H4 (cell line): Measurements from ENCODE around the gene SMARCD1. TPM values are rescaled to one million over a fixed set of nuclear protein-coding genes. Genes with fewer than 3 reads are reported as not detected.

Source experiments
- DNase-seq: peaks from one replicate; pipeline ENCODE4 v3.0.0-alpha.2; 2015; ENCODE audit warnings: low spot score
- total RNA-seq: library from RNA; depleted of rRNA; stranded (reverse); fragments of >200 nt; shearing (Covaris generic); gene quantifications from 2 replicates; pipeline ENCODE4 v1.2.3, GENCODE V29; 2014

The SMARCD1 gene
- total RNA-seq, 1 experiment from 2014 or later = 64.3 TPM

- no peak for DNase-seq
These were observed 19.6 kb downstream of the SMARCD1 start for GRCh38 chr12:50104417-50105366.

- DNase-seq = no peak
These were observed 20.8 kb downstream of the SMARCD1 start for GRCh38 chr12:50105913-50106450.

- DNase-seq = no peak
These were observed 21.8 kb downstream of the SMARCD1 start for GRCh38 chr12:50106907-50107306.

DNA sequence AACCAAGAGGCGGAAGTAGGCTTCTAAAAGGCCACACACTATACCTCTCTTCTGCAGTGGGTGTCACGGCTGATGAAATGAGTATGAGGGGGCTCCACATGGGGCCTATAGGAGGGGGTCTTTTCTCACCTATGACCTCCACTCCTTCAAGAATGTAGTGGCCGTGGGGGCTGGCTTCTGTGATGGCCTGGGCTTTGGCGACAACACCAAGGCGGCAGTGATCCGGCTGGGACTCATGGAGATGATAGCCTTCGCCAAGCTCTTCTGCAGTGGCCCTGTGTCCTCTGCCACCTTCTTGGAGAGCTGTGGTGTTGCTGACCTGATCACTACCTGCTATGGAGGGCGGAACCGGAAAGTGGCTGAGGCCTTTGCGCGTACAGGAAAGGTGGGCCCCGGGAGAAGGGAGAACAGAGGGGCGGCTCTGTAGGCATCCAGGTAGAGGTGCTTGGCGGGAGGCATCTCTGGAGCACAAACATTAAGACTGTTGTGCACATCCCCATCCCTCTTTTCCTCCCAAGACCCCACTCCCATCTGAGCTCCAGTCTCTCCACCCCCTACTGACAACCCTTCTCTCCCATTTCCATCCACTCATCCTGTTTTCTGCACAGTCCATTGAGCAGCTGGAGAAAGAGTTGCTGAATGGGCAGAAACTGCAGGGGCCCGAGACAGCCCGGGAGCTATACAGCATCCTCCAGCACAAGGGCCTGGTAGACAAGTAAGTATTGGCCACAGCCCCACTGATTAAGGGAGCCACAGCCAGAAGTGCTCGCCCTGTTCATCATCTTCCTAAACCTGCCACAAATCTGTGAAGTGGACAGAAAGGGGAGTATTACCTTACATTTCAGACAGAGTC, 22.5 kb downstream of the SMARCD1 start:
- DNase-seq = no peak

DNA sequence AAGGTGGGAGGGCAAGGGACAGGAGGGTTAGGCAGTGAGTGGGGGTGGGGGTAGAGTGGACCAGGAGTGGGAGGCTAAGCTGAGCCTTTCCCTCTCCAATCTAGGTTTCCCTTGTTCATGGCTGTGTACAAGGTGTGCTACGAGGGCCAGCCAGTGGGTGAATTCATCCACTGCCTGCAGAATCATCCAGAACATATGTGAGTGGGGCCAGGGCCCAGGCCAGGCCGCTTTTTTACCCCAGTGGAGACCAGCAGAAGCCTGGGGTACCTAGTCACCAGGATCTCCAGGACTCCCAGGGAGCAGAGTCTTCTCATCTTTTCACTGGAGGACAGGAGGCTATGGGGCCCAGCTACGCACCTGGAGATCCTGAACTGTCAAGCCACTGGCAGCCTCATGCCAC, 24.2 kb downstream of the SMARCD1 start:
- DNase-seq = no peak

GRCh38 chr12:50110127-50110761, 25.1 kb downstream of the SMARCD1 start:
- no peak for DNase-seq

DNA sequence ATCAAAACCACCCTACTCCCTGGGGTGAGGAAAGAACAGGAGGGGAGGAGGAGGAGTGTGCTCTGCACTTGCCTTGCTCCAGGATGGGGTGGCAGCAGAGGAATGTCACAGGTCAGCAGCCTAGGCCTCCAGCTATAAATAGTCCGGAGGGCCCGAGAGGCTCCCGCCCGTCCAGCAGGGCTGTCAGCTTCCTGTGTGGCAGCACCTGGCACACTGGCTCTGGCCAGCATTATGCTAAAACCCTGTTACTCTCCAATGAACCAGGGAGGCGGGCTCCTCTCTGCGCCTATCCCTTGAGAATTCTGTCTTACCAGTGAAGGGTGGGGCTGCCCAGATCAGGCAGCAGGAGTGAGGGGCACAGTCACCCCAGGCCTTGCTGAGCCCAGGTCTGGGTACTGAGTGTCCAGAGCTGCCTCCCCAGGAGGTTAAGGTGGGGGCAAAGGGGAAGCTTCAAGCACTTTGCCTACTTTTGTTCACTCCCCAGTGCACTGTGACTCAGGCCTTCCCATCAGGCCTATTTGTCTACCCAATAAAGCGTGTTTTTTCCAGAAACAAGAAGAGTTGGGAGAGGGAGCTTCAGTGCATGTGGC, 25.7 kb downstream of the SMARCD1 start:
- DNase-seq = no peak

- DNase-seq = no peak
These were observed 26.2 kb downstream of the SMARCD1 start for GRCh38 chr12:50111395-50111692.

GRCh38 chr12:50111693-50112455, 26.7 kb downstream of the SMARCD1 start, which contains the start of gene COX14:
TSS of gene COX14 (plus strand) at chr12:50112236. CDS start at chr12:50120044, 7,808 bp downstream.
- peak; percentile 98 for DNase-seq

GRCh38 chr12:50112456-50113218, 27.5 kb downstream of the SMARCD1 start:
- DNase-seq = no peak

GRCh38 chr12:50117057-50117622, 32.0 kb downstream of the SMARCD1 start:
- no peak for DNase-seq

- DNase-seq = no peak
These were observed 34.2 kb downstream of the SMARCD1 start for GRCh38 chr12:50119387-50119786.

DNA sequence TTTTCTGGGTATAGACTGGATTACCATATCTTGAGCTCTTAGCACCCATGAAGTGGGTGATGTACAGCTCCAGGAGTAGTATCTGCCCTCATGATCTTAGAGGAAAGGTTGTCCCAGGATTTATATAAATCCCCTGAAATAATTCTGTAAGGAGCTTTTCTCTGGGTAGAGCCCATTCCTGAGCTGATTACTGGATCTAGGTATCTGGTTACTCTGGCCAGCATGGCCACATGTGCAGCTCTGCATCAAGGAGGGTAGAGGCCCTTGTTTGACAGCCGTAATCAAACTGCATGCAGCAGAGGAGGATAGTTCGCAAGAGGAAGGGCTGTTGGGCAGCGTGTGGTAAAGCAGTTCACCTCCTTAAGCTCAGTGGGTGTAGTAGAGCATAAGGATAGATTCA, 35.4 kb downstream of the SMARCD1 start:
- DNase-seq = no peak

- no peak for DNase-seq
These were observed 35.8 kb downstream of the SMARCD1 start for GRCh38 chr12:50120953-50121352.

DNA sequence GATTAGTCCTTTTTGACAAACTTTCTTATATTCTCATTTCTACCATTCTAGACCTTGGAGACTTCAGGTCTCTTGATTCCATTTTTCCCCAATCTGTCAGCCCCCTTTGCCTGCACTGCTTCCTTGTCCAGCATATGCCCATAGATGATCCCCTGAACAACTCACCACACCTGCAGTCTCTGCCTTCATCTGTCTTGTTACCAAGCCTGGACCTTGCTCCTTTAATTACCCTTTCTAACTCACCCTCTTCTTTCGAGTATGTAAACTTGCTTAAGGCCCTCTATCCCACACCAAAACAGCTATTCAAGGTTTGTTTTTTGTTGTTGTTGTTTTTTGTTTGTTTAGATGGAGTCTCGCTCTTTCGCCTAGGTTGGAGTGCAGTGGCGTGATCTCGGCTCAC, 36.5 kb downstream of the SMARCD1 start:
- no peak for DNase-seq

DNA sequence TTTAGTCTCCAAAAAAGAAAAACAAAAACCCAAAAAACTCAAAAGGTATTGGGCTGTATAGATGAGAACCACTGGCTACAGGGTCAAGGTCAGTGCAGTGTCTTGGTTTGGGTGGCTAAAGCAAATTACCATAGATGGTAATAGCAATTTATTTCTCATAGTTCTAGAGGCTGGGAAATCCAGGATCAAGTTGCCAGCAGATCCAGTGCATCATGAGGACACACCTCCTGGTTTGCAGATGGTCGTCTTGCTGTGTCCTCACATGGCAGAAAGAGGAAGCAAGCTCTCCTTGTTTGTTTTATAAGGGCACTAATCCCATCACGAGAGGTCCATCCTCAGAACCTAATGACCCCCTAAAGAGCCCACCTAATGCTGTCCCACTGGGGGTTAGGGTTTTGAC, 38.1 kb downstream of the SMARCD1 start:
- no peak for DNase-seq

DNA sequence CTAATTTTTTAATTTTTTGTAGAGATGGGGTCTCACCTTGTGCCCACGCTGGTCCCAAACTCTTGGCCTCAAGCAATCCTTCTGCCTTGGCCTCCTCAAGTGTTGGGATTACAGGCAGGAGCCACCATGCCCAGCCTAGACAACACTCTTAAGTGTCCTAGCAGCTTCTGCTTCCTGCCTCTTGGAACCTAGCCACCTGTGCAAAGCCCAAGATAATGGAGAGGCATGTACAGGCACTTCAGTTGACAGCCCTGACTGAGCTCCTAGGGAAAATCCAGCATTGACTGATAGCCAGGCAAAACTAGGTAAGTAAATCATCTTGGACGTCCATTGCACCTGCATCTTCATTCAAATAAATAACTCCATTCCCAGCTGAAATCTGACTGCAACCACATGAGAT, 42.4 kb downstream of the SMARCD1 start:
- no peak for DNase-seq

GRCh38 chr12:50129290-50129689, 44.1 kb downstream of the SMARCD1 start:
- DNase-seq = no peak

- DNase-seq = peak; percentile 23
These were observed 47.5 kb downstream of the SMARCD1 start for GRCh38 chr12:50132505-50133135.
